Measurements from ENCODE around the gene CFLAR.

- TF ChIP-seq CTCF (IDR thresholded peaks at IDR 0.05; ENCODE audit: low read depth, low read length) (no peak), EZH2phosphoT487 (IDR thresholded peaks at IDR 0.05; ENCODE audit: low read depth) (no peak)
Observed at GRCh38 chr2:201185863-201186262, 69.9 kb downstream of the CFLAR start.
